ENCODE measurements around the gene TM2D1.
"Not testable (repeated sequence)": the region's sequence is repeated elsewhere in the genome, so short reads cannot be mapped to it uniquely, and the experiment has no call there.

TM2D1 gene

GRCh38 chr1:61740751-61741700, 16.1 kb upstream of the TM2D1 start:
- H3K27ac ChIP-seq: peak overlapping the region; percentile 51
- TF ChIP-seq ZFX (IDR thresholded peaks at IDR 0.05): no peak

- no peak overlapping the region for H3K27ac ChIP-seq
- TF ChIP-seq CTCF (conservative IDR thresholded peaks at IDR 0.05) (no peak), ZFX (IDR thresholded peaks at IDR 0.05) (no peak)
Observed at GRCh38 chr1:61732726-61733125, 7.8 kb upstream of the TM2D1 start.

GRCh38 chr1:61730679-61731078, 5.7 kb upstream of the TM2D1 start:
- H3K27ac ChIP-seq: not testable (repeated sequence)

- H3K27ac ChIP-seq: no peak overlapping the region
Observed at GRCh38 chr1:61727544-61727943, 2.6 kb upstream of the TM2D1 start.

GRCh38 chr1:61724506-61724812, 482 bp downstream of the TM2D1 start:
- TF ChIP-seq CTCF (conservative IDR thresholded peaks at IDR 0.05) (no peak), ZFX (IDR thresholded peaks at IDR 0.05) (no peak)
- H3K27ac ChIP-seq: peak overlapping the region; percentile 92

More at GRCh38 chr1:61727544-61727943, 2.6 kb upstream of the TM2D1 start:
- TF ChIP-seq CTCF (conservative IDR thresholded peaks at IDR 0.05) (no peak), ZFX (IDR thresholded peaks at IDR 0.05) (no peak)

GRCh38 chr1:61718996-61719663, 5.8 kb downstream of the TM2D1 start:
- not testable (repeated sequence) for H3K27ac ChIP-seq

- TF ChIP-seq CTCF (conservative IDR thresholded peaks at IDR 0.05) (no peak), ZFX (IDR thresholded peaks at IDR 0.05) (no peak)
- no peak overlapping the region for H3K27ac ChIP-seq
Observed at GRCh38 chr1:61711969-61712368, 13.0 kb downstream of the TM2D1 start.

- not testable (repeated sequence) for H3K27ac ChIP-seq
Observed at GRCh38 chr1:61711257-61711656, 13.7 kb downstream of the TM2D1 start.

GRCh38 chr1:61709908-61710289, 15.0 kb downstream of the TM2D1 start:
- no peak overlapping the region for H3K27ac ChIP-seq
- TF ChIP-seq CTCF (conservative IDR thresholded peaks at IDR 0.05) (no peak), ZFX (IDR thresholded peaks at IDR 0.05) (no peak)
